ENCODE results near the gene POLR3B. TPM values are rescaled to one million over a fixed set of nuclear protein-coding genes. Genes with fewer than 3 reads are reported as not detected.
"Not testable (repeated sequence)": the region's sequence is repeated elsewhere in the genome, so short reads cannot be mapped to it uniquely, and the experiment has no call there.

Gene POLR3B
- total and polyA plus RNA-seq, 5 donors from 2014 or later, result 3.4 to 5.7 (median 5.2) TPM

DNA sequence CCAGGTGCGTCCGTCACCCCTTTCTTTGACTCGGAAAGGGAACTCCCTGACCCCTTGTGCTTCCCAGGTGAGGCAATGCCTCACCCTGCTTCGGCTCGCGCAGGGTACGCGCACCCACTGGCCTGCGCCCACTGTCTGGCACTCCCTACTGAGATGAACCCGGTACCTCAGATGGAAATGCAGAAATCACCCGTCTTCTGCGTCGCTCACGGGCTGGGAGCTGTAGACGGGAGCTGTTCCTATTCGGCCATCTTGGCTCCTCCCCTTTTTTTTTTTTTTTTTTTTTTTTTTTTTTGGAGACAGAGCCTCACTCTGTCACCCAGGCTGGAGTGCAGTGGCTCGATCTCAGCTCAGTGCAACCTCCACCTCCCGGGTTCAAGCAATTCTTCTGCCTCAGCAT, 120.1 kb downstream of the POLR3B start:
- H3K27me3 Mint-ChIP-seq; H3K4me1 Mint-ChIP-seq; H3K4me3 ChIP-seq (ENCODE audit: low read depth, low read length); H3K36me3 ChIP-seq (ENCODE audit: control insufficient read depth, insufficient read depth, low read length); H3K27me3 ChIP-seq (ENCODE audit: control insufficient read depth, insufficient read depth, low read length); H3K27ac Mint-ChIP-seq; H3K4me3 Mint-ChIP-seq; H3K27ac ChIP-seq (ENCODE audit: insufficient read depth, low read length, poor library complexity, severe bottlenecking); H3K4me1 ChIP-seq (ENCODE audit: control insufficient read depth, insufficient read depth, low read length, poor library complexity, severe bottlenecking); H3K9me3 Mint-ChIP-seq; ATAC-seq (ENCODE audit: low read depth in 2 of 2); DNase-seq; H3K9me3 ChIP-seq (ENCODE audit: control insufficient read depth in 2 of 2, low read length in 2 of 2): not testable (repeated sequence)
- H3K36me3 Mint-ChIP-seq, result peaks cover 18% of the 10 kb centered on the region

DNA sequence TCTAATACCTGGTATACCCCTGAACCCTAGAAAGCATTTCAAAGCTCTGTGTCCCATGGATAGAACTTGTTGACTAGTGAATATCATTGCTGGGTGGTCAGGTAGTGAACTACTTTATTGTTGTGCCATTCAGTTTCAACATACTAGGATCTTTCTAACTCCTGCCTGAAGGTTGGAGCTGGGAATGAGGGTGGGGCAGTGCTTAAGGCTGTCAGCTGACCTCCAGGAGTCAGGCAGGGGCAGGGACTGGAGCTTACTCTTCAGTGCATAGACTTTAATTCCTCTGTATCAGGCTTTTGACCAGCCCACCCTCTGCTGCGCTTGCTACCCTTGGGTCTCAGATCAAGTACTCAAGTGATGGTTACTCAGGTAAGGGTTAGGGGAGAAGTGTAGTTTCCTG, 122.7 kb downstream of the POLR3B start:
- Mint-ChIP-seq H3K9me3 (peaks cover 0 to 1% (median 0%) of the 10 kb centered on the region in 7 donors), H3K4me3 (no peak overlapping the region), H3K36me3 (peaks cover 33% of the 10 kb centered on the region), H3K27ac (no peak overlapping the region), H3K27me3 (no peaks in the 10 kb centered on the region), H3K4me1 (no peaks in the 10 kb centered on the region)
- Histone ChIP-seq H3K4me1 (ENCODE audit: control insufficient read depth, insufficient read depth, low read length, poor library complexity, severe bottlenecking) (no peaks in the 10 kb centered on the region), H3K27me3 (ENCODE audit: control insufficient read depth, insufficient read depth, low read length) (no peaks in the 10 kb centered on the region), H3K9me3 (ENCODE audit: control insufficient read depth in 2 of 2, low read length in 2 of 2) (no peaks in the 10 kb centered on the region), H3K36me3 (ENCODE audit: control insufficient read depth, insufficient read depth, low read length) (peaks cover 4% of the 10 kb centered on the region), H3K4me3 (ENCODE audit: low read depth, low read length) (no peak overlapping the region), H3K27ac (ENCODE audit: insufficient read depth, low read length, poor library complexity, severe bottlenecking) (no peak overlapping the region)
- DNase-seq (no peak), ATAC-seq (ENCODE audit: low read depth in 2 of 2) (no peak)

DNA sequence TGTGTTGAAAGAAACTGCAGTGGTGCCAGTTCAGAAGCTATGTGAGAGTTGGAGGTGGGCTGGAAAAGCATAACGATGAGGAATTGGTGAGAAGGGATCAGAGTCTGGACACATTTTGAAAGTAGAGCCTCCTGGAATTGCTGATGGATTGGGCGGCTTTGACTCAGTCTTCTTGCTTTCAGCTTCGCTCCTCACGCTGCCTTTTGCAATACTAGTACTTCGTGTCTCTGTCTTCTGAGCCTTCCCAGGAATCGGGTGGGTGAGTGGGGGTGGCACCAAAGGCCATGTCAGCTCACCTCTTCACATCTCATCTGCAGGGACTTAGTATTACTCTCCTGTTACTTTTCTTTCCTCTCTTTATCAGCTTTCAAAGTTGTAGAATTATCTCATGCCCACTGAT, 123.7 kb downstream of the POLR3B start:
- no peak for ATAC-seq (ENCODE audit: low read depth in 2 of 2)
- H3K27me3 ChIP-seq (ENCODE audit: control insufficient read depth, insufficient read depth, low read length), result no peaks in the 10 kb centered on the region
- no peaks in the 10 kb centered on the region for H3K9me3 ChIP-seq (ENCODE audit: control insufficient read depth in 2 of 2, low read length in 2 of 2)
- H3K27ac ChIP-seq (ENCODE audit: insufficient read depth, low read length, poor library complexity, severe bottlenecking), result no peak overlapping the region
- Mint-ChIP-seq H3K36me3 (peaks cover 36% of the 10 kb centered on the region), H3K27ac (no peak overlapping the region), H3K9me3 (peaks cover 0 to 1% (median 0%) of the 10 kb centered on the region in 7 donors), H3K27me3 (no peaks in the 10 kb centered on the region), H3K4me1 (peaks cover 0 to 3% (median 0%) of the 10 kb centered on the region in 4 donors), H3K4me3 (no peak overlapping the region)
- H3K4me1 ChIP-seq (ENCODE audit: control insufficient read depth, insufficient read depth, low read length, poor library complexity, severe bottlenecking), result no peaks in the 10 kb centered on the region
- no peak overlapping the region for H3K4me3 ChIP-seq (ENCODE audit: low read depth, low read length)
- peaks cover 4% of the 10 kb centered on the region for H3K36me3 ChIP-seq (ENCODE audit: control insufficient read depth, insufficient read depth, low read length)
- no peak for DNase-seq

DNA sequence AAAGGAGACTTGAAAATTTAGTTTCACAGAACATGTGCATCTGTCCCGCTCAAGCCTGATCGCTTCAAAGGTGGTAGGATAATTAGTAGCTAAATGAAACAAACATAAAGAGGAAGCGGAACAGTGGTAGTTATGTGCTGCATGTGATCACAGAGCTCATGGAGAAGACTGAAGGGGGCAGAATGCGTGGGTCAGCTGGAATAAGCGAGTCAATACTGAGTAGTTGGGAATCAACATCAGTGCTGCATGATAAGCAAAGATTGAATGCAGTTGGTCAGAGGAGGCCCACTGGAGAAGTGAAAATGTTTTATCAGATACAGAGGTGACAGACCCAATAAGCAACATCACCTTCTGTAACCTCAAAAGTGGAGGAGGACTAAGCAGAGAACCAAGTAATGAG, 130.1 kb downstream of the POLR3B start:
- H3K4me3 Mint-ChIP-seq, result no peak overlapping the region

DNA sequence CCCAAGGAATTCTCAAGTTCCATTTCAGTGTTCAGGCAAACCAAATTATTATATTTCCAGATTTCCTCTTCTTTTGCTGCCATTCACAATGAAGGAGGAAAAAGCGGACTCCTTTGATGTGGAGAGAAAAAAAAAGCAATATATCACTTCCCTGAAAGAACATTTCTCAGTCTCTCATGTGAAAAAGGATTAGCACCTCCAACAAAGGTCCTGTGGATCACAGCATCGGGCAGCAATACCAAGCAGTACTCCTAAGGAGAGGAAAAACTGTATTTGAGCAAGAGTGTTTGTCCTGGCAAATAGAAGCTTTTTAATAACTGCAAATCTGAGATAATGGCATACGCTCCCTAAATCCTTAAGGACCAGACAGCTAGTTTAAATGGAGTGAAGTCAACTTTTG, 131.3 kb downstream of the POLR3B start:
- Mint-ChIP-seq H3K27ac (no peak overlapping the region), H3K4me1 (peaks cover 0 to 4% (median 2%) of the 10 kb centered on the region in 4 donors), H3K4me3 (no peak overlapping the region), H3K36me3 (peaks cover 19% of the 10 kb centered on the region), H3K9me3 (no peaks in the 10 kb centered on the region), H3K27me3 (no peaks in the 10 kb centered on the region)
- Histone ChIP-seq H3K4me3 (ENCODE audit: low read depth, low read length) (no peak overlapping the region), H3K36me3 (ENCODE audit: control insufficient read depth, insufficient read depth, low read length) (no peaks in the 10 kb centered on the region), H3K27me3 (ENCODE audit: control insufficient read depth, insufficient read depth, low read length) (no peaks in the 10 kb centered on the region), H3K27ac (ENCODE audit: insufficient read depth, low read length, poor library complexity, severe bottlenecking) (no peak overlapping the region), H3K9me3 (ENCODE audit: control insufficient read depth in 2 of 2, low read length in 2 of 2) (no peaks in the 10 kb centered on the region), H3K4me1 (ENCODE audit: control insufficient read depth, insufficient read depth, low read length, poor library complexity, severe bottlenecking) (no peaks in the 10 kb centered on the region)
- ATAC-seq (ENCODE audit: low read depth in 2 of 2), result no peak
- no peak for DNase-seq

More for the DNA sequence above, 130.1 kb downstream of the POLR3B start:
- Histone ChIP-seq H3K4me3 (ENCODE audit: low read depth, low read length) (no peak overlapping the region), H3K9me3 (ENCODE audit: control insufficient read depth in 2 of 2, low read length in 2 of 2) (no peaks in the 10 kb centered on the region), H3K27me3 (ENCODE audit: control insufficient read depth, insufficient read depth, low read length) (no peaks in the 10 kb centered on the region), H3K4me1 (ENCODE audit: control insufficient read depth, insufficient read depth, low read length, poor library complexity, severe bottlenecking) (no peaks in the 10 kb centered on the region), H3K27ac (ENCODE audit: insufficient read depth, low read length, poor library complexity, severe bottlenecking) (no peak overlapping the region), H3K36me3 (ENCODE audit: control insufficient read depth, insufficient read depth, low read length) (no peaks in the 10 kb centered on the region)
- DNase-seq (no peak), ATAC-seq (ENCODE audit: low read depth in 2 of 2) (no peak)
- H3K27ac Mint-ChIP-seq, result peak overlapping the region in 2 of 3 donors; percentile 11 to 44
- H3K36me3 Mint-ChIP-seq, result peaks cover 21% of the 10 kb centered on the region
- H3K27me3 Mint-ChIP-seq, result no peaks in the 10 kb centered on the region
- H3K4me1 Mint-ChIP-seq, result peaks cover 0 to 3% (median 0%) of the 10 kb centered on the region in 4 donors
- H3K9me3 Mint-ChIP-seq, result no peaks in the 10 kb centered on the region

DNA sequence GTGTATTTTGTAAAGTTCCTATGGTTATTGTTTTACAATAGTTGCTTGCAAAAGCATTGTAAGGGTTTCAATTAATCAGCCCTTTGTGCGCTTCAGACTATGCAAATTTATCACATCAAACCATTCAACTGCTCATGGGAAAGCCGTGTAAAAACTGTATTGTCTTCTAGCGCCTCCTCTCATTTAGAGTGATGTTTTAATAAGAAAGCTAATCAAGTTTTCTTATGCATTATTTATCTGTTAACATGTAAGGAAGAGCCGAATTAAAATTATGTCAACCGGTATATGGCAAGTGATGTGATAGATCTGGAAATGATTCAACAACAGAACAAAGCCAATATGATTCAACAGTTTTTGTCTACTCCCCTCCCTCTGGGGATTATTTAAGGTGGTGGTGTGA, 132.7 kb downstream of the POLR3B start:
- H3K4me3 ChIP-seq (ENCODE audit: low read depth, low read length), result no peak overlapping the region
- Mint-ChIP-seq H3K9me3 (no peaks in the 10 kb centered on the region), H3K27ac (no peak overlapping the region), H3K4me1 (peaks cover 0 to 4% (median 2%) of the 10 kb centered on the region in 4 donors), H3K27me3 (no peaks in the 10 kb centered on the region), H3K36me3 (peaks cover 9% of the 10 kb centered on the region), H3K4me3 (no peak overlapping the region)
- no peaks in the 10 kb centered on the region for H3K9me3 ChIP-seq (ENCODE audit: control insufficient read depth in 2 of 2, low read length in 2 of 2)
- H3K36me3 ChIP-seq (ENCODE audit: control insufficient read depth, insufficient read depth, low read length), result no peaks in the 10 kb centered on the region
- no peaks in the 10 kb centered on the region for H3K27me3 ChIP-seq (ENCODE audit: control insufficient read depth, insufficient read depth, low read length)
- no peak for DNase-seq
- H3K4me1 ChIP-seq (ENCODE audit: control insufficient read depth, insufficient read depth, low read length, poor library complexity, severe bottlenecking), result no peaks in the 10 kb centered on the region
- H3K27ac ChIP-seq (ENCODE audit: insufficient read depth, low read length, poor library complexity, severe bottlenecking), result no peak overlapping the region
- ATAC-seq (ENCODE audit: low read depth in 2 of 2), result no peak

DNA sequence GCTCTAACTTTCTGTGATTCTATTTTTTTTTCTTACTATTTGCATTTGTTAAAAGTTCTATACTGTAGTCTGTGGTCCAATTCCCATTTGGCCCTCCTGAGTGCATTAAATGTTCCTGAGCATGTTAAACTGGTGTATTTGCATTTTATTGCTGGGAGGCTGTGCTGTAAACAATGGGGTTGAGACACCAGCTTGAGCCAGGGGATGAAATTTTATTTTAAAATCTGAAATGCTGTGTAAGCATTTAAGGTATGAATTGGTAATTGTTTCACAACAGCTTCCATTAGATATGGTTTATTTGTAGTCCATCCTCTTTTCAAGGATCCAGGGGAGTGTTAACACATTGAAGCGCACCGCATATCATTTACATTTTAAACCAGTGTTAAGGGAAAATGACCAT, 135.3 kb downstream of the POLR3B start:
- ATAC-seq (ENCODE audit: low read depth in 2 of 2) (no peak), DNase-seq (no peak)

DNA sequence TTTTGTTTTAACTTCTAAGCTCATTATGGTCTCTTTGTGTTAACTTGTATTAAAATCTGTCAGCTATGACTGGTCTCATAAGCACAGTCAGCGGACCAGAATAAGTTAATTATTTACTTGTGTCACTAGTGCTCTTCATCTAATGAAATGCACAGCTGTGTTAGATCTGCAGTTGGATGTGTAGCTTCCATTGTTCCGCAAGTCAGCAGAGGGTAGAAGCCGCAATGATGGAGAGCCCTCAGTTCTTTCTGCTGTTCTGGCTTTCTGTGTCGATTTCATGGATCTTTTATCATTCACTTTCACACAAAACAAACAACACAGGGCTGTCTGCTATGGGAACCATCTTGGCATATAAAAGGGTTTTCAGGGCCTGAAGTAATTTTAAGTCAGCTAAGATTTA, 136.0 kb downstream of the POLR3B start:
- Mint-ChIP-seq H3K27me3 (no peaks in the 10 kb centered on the region), H3K4me3 (no peak overlapping the region), H3K9me3 (no peaks in the 10 kb centered on the region), H3K27ac (no peak overlapping the region), H3K36me3 (peaks cover 24% of the 10 kb centered on the region), H3K4me1 (peaks cover 0 to 4% (median 0%) of the 10 kb centered on the region in 4 donors)
- H3K36me3 ChIP-seq (ENCODE audit: control insufficient read depth, insufficient read depth, low read length), result peaks cover 3% of the 10 kb centered on the region
- ATAC-seq (ENCODE audit: low read depth in 2 of 2) (no peak), DNase-seq (no peak)
- no peaks in the 10 kb centered on the region for H3K4me1 ChIP-seq (ENCODE audit: control insufficient read depth, insufficient read depth, low read length, poor library complexity, severe bottlenecking)
- H3K27me3 ChIP-seq (ENCODE audit: control insufficient read depth, insufficient read depth, low read length), result no peaks in the 10 kb centered on the region
- no peaks in the 10 kb centered on the region for H3K9me3 ChIP-seq (ENCODE audit: control insufficient read depth in 2 of 2, low read length in 2 of 2)
- H3K4me3 ChIP-seq (ENCODE audit: low read depth, low read length), result no peak overlapping the region
- H3K27ac ChIP-seq (ENCODE audit: insufficient read depth, low read length, poor library complexity, severe bottlenecking), result no peak overlapping the region

More for the DNA sequence above, 135.3 kb downstream of the POLR3B start:
- H3K36me3 Mint-ChIP-seq, result peaks cover 20% of the 10 kb centered on the region
- H3K4me1 ChIP-seq (ENCODE audit: control insufficient read depth, insufficient read depth, low read length, poor library complexity, severe bottlenecking), result no peaks in the 10 kb centered on the region
- H3K9me3 ChIP-seq (ENCODE audit: control insufficient read depth in 2 of 2, low read length in 2 of 2), result no peaks in the 10 kb centered on the region
- H3K9me3 Mint-ChIP-seq, result no peaks in the 10 kb centered on the region
- H3K27ac ChIP-seq (ENCODE audit: insufficient read depth, low read length, poor library complexity, severe bottlenecking), result no peak overlapping the region
- H3K36me3 ChIP-seq (ENCODE audit: control insufficient read depth, insufficient read depth, low read length), result peaks cover 3% of the 10 kb centered on the region
- H3K27ac Mint-ChIP-seq, result no peak overlapping the region
- H3K4me1 Mint-ChIP-seq, result peaks cover 0 to 4% (median 0%) of the 10 kb centered on the region in 4 donors
- no peaks in the 10 kb centered on the region for H3K27me3 Mint-ChIP-seq
- no peak overlapping the region for H3K4me3 ChIP-seq (ENCODE audit: low read depth, low read length)
- no peak overlapping the region for H3K4me3 Mint-ChIP-seq
- no peaks in the 10 kb centered on the region for H3K27me3 ChIP-seq (ENCODE audit: control insufficient read depth, insufficient read depth, low read length)

All from CD4-positive, CD25-positive, alpha-beta regulatory T cell (primary cell).